Upper lobe of left lung (tissue), 4 donors: Measurements from ENCODE around the gene AQP12A.

ENCODE experiments used
- EP300 ChIP-seq, 4 donors: sonication (generic); formaldehyde crosslinking; IDR thresholded peaks; one replicate each; pipeline ENCODE4 v1.5.1; 2017; ENCODE audit warnings: antibody characterized with exemption in 4 of 4, control low read depth in 2 of 4
- POLR2AphosphoS5 ChIP-seq, 2 donors: sonication (generic); formaldehyde crosslinking; IDR thresholded peaks; one replicate each; pipeline ENCODE4 v1.5.1; 2017; ENCODE audit warnings: antibody characterized with exemption in 2 of 2
- TF ChIP-seq, protein P1 (sequence below), 6 experiments: fragments of 450-650 bp in 4 of 6; fragments of 200-600 bp in 2 of 6; sonication (generic) in 2 of 6; IDR thresholded peaks; one replicate each; pipeline ENCODE4 v1.5.1; 2016 to 2019; ENCODE audit warnings: antibody characterized with exemption in 6 of 6

DNA sequence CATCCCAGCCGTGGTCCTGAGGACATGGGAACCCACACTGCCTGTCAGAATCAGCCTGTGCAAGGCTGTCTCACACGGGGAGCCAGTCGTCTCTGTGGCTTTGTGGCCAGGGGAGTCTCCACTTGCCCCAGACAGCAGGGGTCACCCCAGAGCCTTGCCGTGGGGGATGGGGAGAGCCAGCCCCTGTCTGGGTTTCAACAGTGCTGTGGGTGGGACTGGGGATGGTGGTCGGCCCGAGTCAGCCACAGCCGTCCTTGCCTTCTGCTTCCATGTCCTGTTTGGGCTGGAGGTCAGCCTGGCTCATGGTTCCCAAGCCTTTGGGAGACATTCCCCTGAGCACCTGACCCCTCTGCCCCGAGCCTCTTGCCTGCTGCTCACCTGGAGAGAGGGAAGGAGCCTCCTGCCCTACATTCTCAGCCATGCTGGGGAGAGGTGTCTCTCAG lies 46.8 kb upstream of the AQP12A start:
- TF ChIP-seq EP300 (IDR thresholded peaks at IDR 0.05) = no peak
- TF ChIP-seq, protein P1, sequence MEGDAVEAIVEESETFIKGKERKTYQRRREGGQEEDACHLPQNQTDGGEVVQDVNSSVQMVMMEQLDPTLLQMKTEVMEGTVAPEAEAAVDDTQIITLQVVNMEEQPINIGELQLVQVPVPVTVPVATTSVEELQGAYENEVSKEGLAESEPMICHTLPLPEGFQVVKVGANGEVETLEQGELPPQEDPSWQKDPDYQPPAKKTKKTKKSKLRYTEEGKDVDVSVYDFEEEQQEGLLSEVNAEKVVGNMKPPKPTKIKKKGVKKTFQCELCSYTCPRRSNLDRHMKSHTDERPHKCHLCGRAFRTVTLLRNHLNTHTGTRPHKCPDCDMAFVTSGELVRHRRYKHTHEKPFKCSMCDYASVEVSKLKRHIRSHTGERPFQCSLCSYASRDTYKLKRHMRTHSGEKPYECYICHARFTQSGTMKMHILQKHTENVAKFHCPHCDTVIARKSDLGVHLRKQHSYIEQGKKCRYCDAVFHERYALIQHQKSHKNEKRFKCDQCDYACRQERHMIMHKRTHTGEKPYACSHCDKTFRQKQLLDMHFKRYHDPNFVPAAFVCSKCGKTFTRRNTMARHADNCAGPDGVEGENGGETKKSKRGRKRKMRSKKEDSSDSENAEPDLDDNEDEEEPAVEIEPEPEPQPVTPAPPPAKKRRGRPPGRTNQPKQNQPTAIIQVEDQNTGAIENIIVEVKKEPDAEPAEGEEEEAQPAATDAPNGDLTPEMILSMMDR (IDR thresholded peaks at IDR 0.05) = no peak
- no peak for TF ChIP-seq POLR2AphosphoS5 (IDR thresholded peaks at IDR 0.05)
